ENCODE data around the gene ANKRD34A. TPM values are rescaled to one million over a fixed set of nuclear protein-coding genes. Genes with fewer than 3 reads are reported as not detected.

ANKRD34A gene
- total RNA-seq, 1 donor from 2014 or later = 0.69 TPM

- Histone ChIP-seq H3K36me3 (no peaks in the 10 kb centered on the region), H3K27me3 (no peaks in the 10 kb centered on the region), H3K4me3 (peak overlapping the region; percentile 35), H3K9me3 (no peaks in the 10 kb centered on the region), H3K4me1 (peaks cover 56% of the 10 kb centered on the region), H3K27ac (peak overlapping the region; percentile 98)
- peak; percentile 74 for ATAC-seq
- intact Hi-C loops (cut with DNase I) = loop anchor here (5.0 to 10.0 kb wide), 2 partner anchors 35 to 63 kb away; partner anchors contain the start of genes ITGA10 and PEX11B
- peak; percentile 82 for TF ChIP-seq CTCF (IDR thresholded peaks at IDR 0.05)
- peak; percentile 66 for DNase-seq
Observed at GRCh38 chr1:145977486-145978470, 13.4 kb upstream of the ANKRD34A start.

- H3K4me3 ChIP-seq = no peak overlapping the region
- intact Hi-C loops (cut with DNase I) = loop anchor here (5.0 to 10.0 kb wide), 2 partner anchors 35 to 62 kb away; partner anchors contain the start of genes ITGA10 and PEX11B
- peaks cover 48% of the 10 kb centered on the region for H3K4me1 ChIP-seq
- peak overlapping the region; percentile 98 for H3K27ac ChIP-seq
- no peak for TF ChIP-seq CTCF (IDR thresholded peaks at IDR 0.05)
- H3K27me3 ChIP-seq = no peaks in the 10 kb centered on the region
- ATAC-seq (no peak), DNase-seq (no peak)
- H3K9me3 ChIP-seq = no peaks in the 10 kb centered on the region
- no peaks in the 10 kb centered on the region for H3K36me3 ChIP-seq
Observed at GRCh38 chr1:145977016-145977415, 12.6 kb upstream of the ANKRD34A start.

GRCh38 chr1:145975216-145975615, 10.8 kb upstream of the ANKRD34A start:
- ATAC-seq = no peak
- no peak for DNase-seq
- Histone ChIP-seq H3K27ac (no peak overlapping the region), H3K36me3 (no peaks in the 10 kb centered on the region), H3K4me3 (no peak overlapping the region), H3K9me3 (no peaks in the 10 kb centered on the region), H3K4me1 (peaks cover 30% of the 10 kb centered on the region), H3K27me3 (no peaks in the 10 kb centered on the region)
- intact Hi-C loops (cut with DNase I) = loop anchor here (5.0 to 10.0 kb wide), 2 partner anchors 37 to 60 kb away; partner anchors contain the start of genes ITGA10 and PEX11B
- TF ChIP-seq CTCF (IDR thresholded peaks at IDR 0.05) = no peak

GRCh38 chr1:145974721-145975120, 10.3 kb upstream of the ANKRD34A start:
- H3K4me1 ChIP-seq = peaks cover 25% of the 10 kb centered on the region
- ATAC-seq = no peak
- no peak overlapping the region for H3K4me3 ChIP-seq
- intact Hi-C loops (cut with DNase I) = loop anchor here (5.0 to 10.0 kb wide), 2 partner anchors 38 to 60 kb away; partner anchors contain the start of genes ITGA10 and PEX11B
- no peaks in the 10 kb centered on the region for H3K9me3 ChIP-seq
- no peaks in the 10 kb centered on the region for H3K27me3 ChIP-seq
- no peak overlapping the region for H3K27ac ChIP-seq
- DNase-seq = no peak
- TF ChIP-seq CTCF (IDR thresholded peaks at IDR 0.05) = no peak
- H3K36me3 ChIP-seq = no peaks in the 10 kb centered on the region

- DNase-seq (no peak), ATAC-seq (peak; percentile 62)
- intact Hi-C loops (cut with DNase I) = loop anchor here (10.0 kb wide), 1 partner anchor 58 kb away; the partner anchor contains the start of genes ITGA10 and PEX11B
- no peak overlapping the region for H3K4me3 ChIP-seq
- no peaks in the 10 kb centered on the region for H3K36me3 ChIP-seq
- H3K27ac ChIP-seq = no peak overlapping the region
- H3K27me3 ChIP-seq = no peaks in the 10 kb centered on the region
- H3K4me1 ChIP-seq = peaks cover 6% of the 10 kb centered on the region
- H3K9me3 ChIP-seq = no peaks in the 10 kb centered on the region
- TF ChIP-seq CTCF (IDR thresholded peaks at IDR 0.05) = no peak
Observed at GRCh38 chr1:145972580-145972979, 8.2 kb upstream of the ANKRD34A start.
